Measurements from ENCODE around the gene RBM19. TPM values are rescaled to one million over a fixed set of nuclear protein-coding genes. Genes with fewer than 3 reads are reported as not detected.

The RBM19 gene
- total RNA-seq, 2 donors from 2014 or later = 46.9 to 77.8 TPM

DNA sequence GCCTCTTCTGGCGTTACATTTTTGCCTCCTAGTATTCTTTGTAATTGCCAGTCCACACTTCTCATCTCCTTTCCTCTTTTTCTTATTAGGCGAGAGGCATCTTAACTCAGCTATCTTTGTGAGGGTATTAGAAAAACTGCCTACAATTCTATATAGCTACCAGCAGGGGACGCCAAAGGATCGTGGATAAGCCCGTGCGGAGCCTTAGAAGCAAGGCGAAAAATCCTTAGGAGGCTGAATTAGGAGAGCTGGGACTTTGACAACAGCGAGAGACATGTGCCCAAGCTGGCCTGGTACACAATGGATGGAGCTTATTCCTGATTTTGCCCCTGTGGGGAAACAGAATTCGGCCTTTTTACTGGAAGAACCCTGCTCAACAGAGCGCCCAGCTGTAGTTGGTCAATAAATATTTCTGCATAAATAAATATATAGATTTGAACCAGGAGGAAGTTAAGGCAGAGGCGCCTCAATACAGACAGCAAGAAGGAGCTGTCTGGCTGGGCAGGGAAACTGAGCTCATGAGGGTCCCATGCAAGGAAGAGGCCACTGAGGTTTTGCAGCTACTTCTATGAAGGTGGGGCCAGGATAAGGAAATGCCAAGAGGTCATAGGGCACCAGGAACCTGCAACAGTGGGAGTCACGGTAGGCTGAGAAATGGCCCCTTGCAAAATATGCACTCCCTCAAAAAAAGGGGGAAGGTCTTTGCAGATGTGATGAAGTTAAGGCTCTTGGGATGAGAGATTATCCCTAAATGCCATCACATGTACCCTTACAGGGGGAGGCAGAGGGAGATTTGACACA is 14.6 kb upstream of the RBM19 start:
- Mint-ChIP-seq H3K4me3 (no peak overlapping the region), H3K4me1 (ENCODE audit: low read depth in 2 of 2) (no peaks in the 10 kb centered on the region), H3K9me3 (no peaks in the 10 kb centered on the region), H3K27me3 (peaks cover 14 to 20% of the 10 kb centered on the region in 2 donors), H3K27ac (no peak overlapping the region), H3K36me3 (no peaks in the 10 kb centered on the region)
- DNase-seq (ENCODE audit: low spot score) = no peak
- peak in 1 of 2 donors; percentile 35 for ATAC-seq

DNA sequence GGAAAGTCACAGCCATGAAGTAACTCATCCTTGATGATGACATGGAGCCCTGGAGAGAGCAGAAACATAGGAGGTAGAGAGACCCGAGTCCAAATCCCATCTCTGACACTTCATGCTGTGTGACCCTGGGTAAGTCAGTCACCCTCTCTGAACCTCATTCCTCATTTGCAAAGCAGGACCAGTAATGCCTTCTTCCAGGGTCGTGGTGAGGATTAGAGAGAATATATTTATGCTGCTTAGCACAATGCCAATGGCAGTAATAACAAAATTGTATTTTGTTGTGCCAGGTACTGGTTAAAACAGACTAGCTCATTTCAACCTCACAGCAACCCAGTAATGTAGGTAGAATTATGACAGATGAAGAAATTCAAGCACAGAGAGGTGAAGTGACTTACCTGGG is 13.9 kb upstream of the RBM19 start:
- H3K4me1 Mint-ChIP-seq (ENCODE audit: low read depth in 2 of 2) = no peaks in the 10 kb centered on the region
- H3K27me3 Mint-ChIP-seq = peaks cover 18 to 23% of the 10 kb centered on the region in 2 donors
- H3K36me3 Mint-ChIP-seq = no peaks in the 10 kb centered on the region
- H3K4me3 Mint-ChIP-seq = no peak overlapping the region
- DNase-seq (ENCODE audit: low spot score) = no peak
- no peak overlapping the region for H3K27ac Mint-ChIP-seq
- ATAC-seq = no peak
- no peaks in the 10 kb centered on the region for H3K9me3 Mint-ChIP-seq

DNA sequence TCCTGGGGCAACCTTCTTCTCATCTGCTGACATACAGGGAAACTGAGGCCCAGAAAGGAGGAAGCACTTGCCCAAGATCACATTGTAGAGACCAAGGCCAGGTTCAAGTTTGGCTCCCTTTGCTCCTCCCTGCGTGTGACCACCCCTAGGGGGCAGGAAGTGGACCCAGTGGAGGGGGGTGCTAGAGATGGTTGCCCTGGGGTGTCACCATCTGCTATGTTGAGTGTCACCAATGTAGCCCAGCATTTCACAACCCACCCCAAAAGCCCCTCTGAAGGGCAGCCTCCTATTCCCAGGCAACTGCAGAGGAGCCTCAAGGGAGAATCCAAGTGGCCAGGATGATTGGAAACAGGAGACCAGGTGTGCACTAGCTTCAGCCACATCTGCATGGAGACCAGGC is 12.0 kb upstream of the RBM19 start:
- H3K4me1 Mint-ChIP-seq (ENCODE audit: low read depth in 2 of 2) = no peaks in the 10 kb centered on the region
- H3K9me3 Mint-ChIP-seq = no peaks in the 10 kb centered on the region
- no peak overlapping the region for H3K4me3 Mint-ChIP-seq
- ATAC-seq (no peak), DNase-seq (ENCODE audit: low spot score) (no peak)
- no peaks in the 10 kb centered on the region for H3K36me3 Mint-ChIP-seq
- peaks cover 26 to 37% of the 10 kb centered on the region in 2 donors for H3K27me3 Mint-ChIP-seq
- H3K27ac Mint-ChIP-seq = no peak overlapping the region

DNA sequence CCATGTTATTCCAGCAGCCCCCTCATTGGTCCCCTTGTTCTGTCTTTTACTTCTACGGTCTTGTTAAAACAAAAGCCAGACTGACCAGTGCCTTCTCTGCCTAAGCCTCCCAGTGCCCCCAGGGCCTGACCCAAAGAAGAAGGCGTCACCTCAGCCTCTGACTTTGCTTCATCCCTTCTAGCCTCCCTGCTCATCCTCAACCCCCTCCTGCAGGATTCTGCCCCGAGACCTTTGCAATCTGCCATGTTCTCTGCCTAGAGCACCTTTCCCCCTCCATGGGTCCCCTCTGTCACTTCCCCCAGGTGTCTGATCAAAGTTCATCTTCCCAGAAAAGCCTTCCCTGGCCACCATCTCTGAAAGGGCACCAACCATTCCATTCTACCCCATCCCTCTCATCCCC is 7.9 kb upstream of the RBM19 start:
- H3K4me1 Mint-ChIP-seq (ENCODE audit: low read depth in 2 of 2) = no peaks in the 10 kb centered on the region
- DNase-seq (ENCODE audit: low spot score) (no peak), ATAC-seq (no peak)
- no peak overlapping the region for H3K27ac Mint-ChIP-seq
- H3K9me3 Mint-ChIP-seq = no peaks in the 10 kb centered on the region
- no peak overlapping the region for H3K4me3 Mint-ChIP-seq
- H3K36me3 Mint-ChIP-seq = no peaks in the 10 kb centered on the region
- H3K27me3 Mint-ChIP-seq = peaks cover 38 to 40% of the 10 kb centered on the region in 2 donors

DNA sequence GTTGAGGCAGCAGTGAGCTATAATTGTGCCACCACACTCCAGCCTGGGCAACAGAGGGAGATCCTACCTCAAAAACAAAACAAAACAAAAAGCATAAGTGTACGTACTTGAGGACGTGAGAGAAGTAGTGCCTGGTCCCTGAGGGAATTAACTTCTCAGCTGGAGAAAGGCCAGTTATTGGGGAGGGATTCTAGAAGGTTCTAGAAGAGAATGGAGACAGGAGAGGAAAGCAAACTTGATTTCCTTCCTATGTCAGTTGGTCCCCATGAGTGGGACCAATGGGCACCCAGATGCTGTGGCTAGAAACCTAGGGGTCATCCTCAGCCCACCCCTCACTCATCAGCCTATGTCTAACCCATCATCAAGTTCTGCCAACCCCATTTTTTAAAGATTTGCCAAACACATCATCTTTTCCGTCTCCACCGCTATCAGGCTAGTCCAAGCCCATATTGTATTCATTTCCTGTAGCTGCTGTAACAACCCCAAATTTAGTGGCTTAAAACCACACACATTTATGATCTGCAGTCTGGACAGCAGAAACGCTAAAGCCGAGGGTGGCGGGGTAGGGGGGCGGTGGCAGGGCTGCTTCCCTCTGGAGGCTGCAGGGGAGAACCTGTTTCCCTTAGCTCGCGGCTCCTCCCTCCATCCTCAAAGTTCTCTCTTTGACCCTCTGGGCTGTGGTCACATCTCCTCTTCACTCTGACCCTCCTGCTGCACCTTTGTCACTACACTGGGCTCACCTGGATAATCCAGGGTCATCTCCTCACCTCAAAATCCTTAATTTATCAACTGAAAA is 7.2 kb upstream of the RBM19 start:
- Mint-ChIP-seq H3K9me3 (no peaks in the 10 kb centered on the region), H3K27me3 (peaks cover 40 to 44% of the 10 kb centered on the region in 2 donors), H3K4me3 (no peak overlapping the region), H3K27ac (no peak overlapping the region), H3K36me3 (no peaks in the 10 kb centered on the region), H3K4me1 (ENCODE audit: low read depth in 2 of 2) (no peaks in the 10 kb centered on the region)
- ATAC-seq = no peak
- no peak for DNase-seq (ENCODE audit: low spot score)

DNA sequence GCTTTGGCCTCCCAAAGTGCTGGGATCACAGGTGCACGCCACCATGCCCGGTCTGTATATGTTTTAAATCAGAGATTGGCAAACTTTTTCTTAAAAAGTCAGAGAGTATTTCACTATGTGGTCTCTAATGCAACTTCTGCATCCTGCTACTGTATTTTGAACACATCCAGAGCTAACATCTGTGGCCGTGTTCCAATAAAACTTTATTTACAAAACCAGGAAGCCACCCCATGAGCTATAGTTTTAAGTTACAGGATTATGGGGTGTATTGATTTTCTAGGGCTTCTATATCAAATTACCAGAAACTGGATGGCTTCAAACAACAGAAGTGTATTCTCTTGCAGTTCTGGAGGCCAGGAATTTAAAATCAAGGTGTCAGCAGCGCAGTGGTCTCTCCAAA is 5.3 kb upstream of the RBM19 start:
- Mint-ChIP-seq H3K9me3 (no peaks in the 10 kb centered on the region), H3K4me3 (no peak overlapping the region), H3K4me1 (ENCODE audit: low read depth in 2 of 2) (peaks cover 10 to 12% of the 10 kb centered on the region in 2 donors), H3K27ac (no peak overlapping the region), H3K36me3 (no peaks in the 10 kb centered on the region), H3K27me3 (peaks cover 40 to 47% of the 10 kb centered on the region in 2 donors)
- no peak for ATAC-seq
- DNase-seq (ENCODE audit: low spot score) = no peak

DNA sequence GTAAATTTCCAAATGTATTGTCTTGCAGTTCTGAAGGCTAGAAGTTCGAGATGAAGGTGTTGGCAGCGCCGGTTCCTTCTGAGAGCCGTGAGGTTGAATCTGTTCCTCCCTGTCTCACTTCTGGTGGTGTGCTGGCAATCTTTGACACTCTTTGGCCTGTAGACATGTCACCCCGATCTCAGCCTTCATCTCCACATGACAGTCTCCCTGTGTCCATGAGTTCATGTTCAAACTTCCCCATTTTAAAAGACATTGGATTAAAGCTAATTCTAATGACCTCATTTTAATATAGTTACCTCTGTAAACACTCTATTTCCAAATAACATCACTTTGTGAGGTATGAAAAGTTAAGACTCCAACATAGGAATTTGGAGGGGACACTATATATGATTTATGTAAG is 4.1 kb upstream of the RBM19 start:
- ATAC-seq (no peak), DNase-seq (ENCODE audit: low spot score) (no peak)
- Mint-ChIP-seq H3K27me3 (peaks cover 38 to 45% of the 10 kb centered on the region in 2 donors), H3K27ac (no peak overlapping the region), H3K4me1 (ENCODE audit: low read depth in 2 of 2) (peaks cover 17 to 21% of the 10 kb centered on the region in 2 donors), H3K36me3 (peaks cover 4% of the 10 kb centered on the region), H3K4me3 (no peak overlapping the region), H3K9me3 (no peaks in the 10 kb centered on the region)

DNA sequence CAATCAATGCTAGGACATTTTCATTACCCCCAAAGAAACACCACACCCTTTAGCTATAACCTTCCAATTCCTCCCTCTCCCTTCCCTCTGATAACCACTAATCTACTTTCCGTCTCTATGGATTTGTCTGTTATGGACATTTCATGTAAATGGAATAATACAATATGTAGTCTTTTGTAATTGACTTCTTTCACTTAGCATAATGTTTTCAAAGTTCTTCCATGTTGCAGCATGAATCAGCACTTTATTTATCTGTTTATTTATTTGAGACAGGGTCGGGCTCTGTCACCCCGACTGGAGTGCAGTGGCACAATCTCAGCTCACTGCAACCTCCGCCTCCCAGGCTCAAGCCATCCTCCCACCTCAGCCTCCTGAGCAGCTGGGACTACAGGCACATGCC is 1.2 kb upstream of the RBM19 start:
- peaks cover 4% of the 10 kb centered on the region for H3K36me3 Mint-ChIP-seq
- H3K27ac Mint-ChIP-seq = peak overlapping the region; percentile 81 to 93
- H3K4me3 Mint-ChIP-seq = peak overlapping the region; percentile 98
- H3K4me1 Mint-ChIP-seq (ENCODE audit: low read depth in 2 of 2) = peaks cover 39 to 45% of the 10 kb centered on the region in 2 donors
- ATAC-seq (no peak), DNase-seq (ENCODE audit: low spot score) (no peak)
- peaks cover 9 to 25% of the 10 kb centered on the region in 2 donors for H3K27me3 Mint-ChIP-seq
- no peaks in the 10 kb centered on the region for H3K9me3 Mint-ChIP-seq

DNA sequence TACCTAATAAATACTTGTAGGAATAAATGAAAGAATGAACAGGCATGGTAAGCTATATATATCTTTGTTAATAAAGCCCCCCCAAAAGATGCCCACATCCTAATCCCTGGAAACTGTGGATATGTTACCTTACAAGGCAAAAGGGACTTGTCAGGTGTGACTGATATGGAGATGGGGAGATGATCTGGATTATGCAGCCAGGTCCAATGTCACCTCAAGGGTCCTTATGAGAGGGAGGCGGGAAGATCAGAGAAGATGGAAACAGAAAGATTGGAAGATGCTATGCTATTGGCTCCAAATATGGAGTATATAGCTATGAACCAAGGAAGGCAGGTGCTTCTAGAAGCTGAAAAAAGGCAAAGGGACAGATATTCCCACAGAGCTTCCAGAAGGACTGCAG is 3.4 kb downstream of the RBM19 start:
- peaks cover 50 to 55% of the 10 kb centered on the region in 2 donors for H3K4me1 Mint-ChIP-seq (ENCODE audit: low read depth in 2 of 2)
- H3K36me3 Mint-ChIP-seq = peaks cover 4% of the 10 kb centered on the region
- ATAC-seq (no peak), DNase-seq (ENCODE audit: low spot score) (no peak)
- H3K27ac Mint-ChIP-seq = peak overlapping the region; percentile 84 to 93
- peak overlapping the region; percentile 64 for H3K4me3 Mint-ChIP-seq
- H3K9me3 Mint-ChIP-seq = no peaks in the 10 kb centered on the region
- H3K27me3 Mint-ChIP-seq = no peaks in the 10 kb centered on the region

DNA sequence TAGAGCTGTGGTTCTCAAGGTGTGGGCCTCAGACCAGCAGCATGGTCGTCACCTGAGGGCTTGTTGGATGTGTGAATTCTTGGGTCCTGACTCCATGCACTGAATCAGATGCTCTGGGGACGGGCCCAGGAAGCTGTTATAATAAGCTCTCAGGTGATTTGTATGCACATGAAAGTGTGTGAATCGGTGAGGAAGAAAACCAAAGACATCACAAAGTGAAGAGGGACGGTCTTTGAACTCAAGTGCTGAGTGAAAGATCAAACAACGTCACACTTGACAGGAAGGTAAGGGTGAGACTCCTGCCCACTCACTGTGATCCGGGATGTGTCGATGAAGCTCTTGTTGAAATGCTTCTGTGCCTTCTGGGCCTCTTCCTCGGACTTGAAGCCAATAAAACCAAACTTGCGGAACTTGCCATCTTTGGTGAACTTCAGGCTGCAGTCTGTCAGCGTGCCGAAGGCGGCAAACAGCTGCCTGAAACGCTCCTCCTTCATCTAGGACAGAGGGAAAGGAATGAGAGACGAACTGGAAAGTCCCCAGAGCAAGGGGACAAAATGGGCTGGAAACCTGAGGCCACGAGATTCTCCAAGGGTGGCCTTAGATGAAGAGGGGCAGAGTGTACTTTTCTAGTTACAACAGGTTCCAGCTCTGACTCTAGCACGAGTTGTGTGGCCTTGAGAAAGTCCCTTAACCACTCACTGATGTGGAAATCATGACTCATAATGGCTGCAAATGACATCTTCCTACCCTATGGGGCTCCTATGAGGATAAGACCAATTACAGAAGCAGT is 4.0 kb downstream of the RBM19 start:
- Mint-ChIP-seq H3K4me1 (ENCODE audit: low read depth in 2 of 2) (peaks cover 46 to 50% of the 10 kb centered on the region in 2 donors), H3K9me3 (no peaks in the 10 kb centered on the region), H3K27ac (peak overlapping the region; percentile 84 to 93), H3K27me3 (no peaks in the 10 kb centered on the region), H3K4me3 (peak overlapping the region; percentile 64), H3K36me3 (peaks cover 4% of the 10 kb centered on the region)
- DNase-seq (ENCODE audit: low spot score) (peak; percentile 66), ATAC-seq (peak; percentile 61 to 68)

DNA sequence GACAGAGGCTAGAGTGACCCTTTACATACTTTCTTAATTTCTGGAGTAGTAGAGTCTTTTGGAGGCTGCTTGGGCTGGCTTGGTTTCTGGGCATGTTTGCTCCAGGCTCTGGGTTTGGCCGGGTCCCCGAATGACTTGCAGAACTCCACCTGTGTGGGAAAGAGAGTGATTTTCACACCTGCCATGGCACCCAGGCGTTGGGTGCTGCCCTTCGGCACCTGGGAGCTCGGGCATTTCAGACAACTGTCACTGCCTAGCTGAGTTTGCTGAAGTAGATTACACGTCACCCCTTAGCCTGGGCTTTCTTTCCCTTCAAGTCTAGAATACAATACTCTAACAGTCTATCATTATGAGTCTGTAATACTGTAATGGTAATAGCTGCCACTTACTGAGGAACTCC is 6.1 kb downstream of the RBM19 start:
- no peaks in the 10 kb centered on the region for H3K27me3 Mint-ChIP-seq
- no peaks in the 10 kb centered on the region for H3K9me3 Mint-ChIP-seq
- ATAC-seq = no peak
- H3K4me1 Mint-ChIP-seq (ENCODE audit: low read depth in 2 of 2) = peaks cover 31% of the 10 kb centered on the region in 2 donors
- H3K4me3 Mint-ChIP-seq = no peak overlapping the region
- peaks cover 7% of the 10 kb centered on the region for H3K36me3 Mint-ChIP-seq
- DNase-seq (ENCODE audit: low spot score) = no peak
- peak overlapping the region in 1 of 2 donors; percentile 21 for H3K27ac Mint-ChIP-seq

DNA sequence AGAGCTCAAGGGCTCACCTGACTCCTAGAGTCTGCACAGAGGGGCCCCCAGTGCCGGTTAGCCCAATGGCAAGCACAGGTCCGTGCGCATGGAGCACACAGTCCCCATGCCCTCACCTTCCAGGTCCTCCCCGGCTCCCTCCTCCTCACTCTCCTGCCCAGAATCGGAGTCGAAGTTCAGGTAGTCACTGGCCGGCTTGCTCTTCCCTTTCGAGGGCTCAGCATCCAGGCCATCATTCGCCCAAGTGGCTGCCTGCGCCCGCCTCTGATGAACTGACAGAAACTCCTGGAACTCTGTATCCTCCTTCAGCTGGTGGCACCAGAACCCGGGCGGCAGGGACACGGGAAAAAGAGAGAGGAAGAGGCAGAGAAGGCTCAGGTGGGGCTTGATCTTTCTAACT is 7.0 kb downstream of the RBM19 start:
- Mint-ChIP-seq H3K27me3 (no peaks in the 10 kb centered on the region), H3K27ac (peak overlapping the region in 1 of 2 donors; percentile 6), H3K36me3 (peaks cover 7% of the 10 kb centered on the region), H3K9me3 (no peaks in the 10 kb centered on the region), H3K4me3 (no peak overlapping the region), H3K4me1 (ENCODE audit: low read depth in 2 of 2) (peaks cover 22 to 23% of the 10 kb centered on the region in 2 donors)
- DNase-seq (ENCODE audit: low spot score) (peak; percentile 45), ATAC-seq (no peak)

DNA sequence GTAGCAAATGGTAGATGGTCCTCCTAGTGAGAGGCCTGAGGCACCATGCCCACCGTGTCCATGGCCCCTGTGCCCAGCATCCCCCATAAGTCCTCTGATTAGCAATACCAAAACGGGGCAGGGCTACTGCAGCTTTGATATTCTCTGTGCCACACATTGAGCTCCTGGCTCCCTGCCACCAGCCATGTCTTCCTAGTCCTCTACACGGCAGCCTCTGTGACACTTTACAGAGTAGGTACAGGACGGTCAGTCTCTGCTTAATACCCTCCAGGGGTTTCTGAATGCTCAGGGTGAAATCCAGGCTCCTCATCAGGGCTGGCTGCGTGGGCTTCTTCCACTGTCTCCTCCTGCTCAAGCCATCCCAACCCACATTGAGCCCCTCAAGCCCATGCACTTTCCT is 8.0 kb downstream of the RBM19 start:
- Mint-ChIP-seq H3K27ac (peak overlapping the region in 1 of 2 donors; percentile 6), H3K36me3 (peaks cover 11% of the 10 kb centered on the region), H3K27me3 (no peaks in the 10 kb centered on the region), H3K4me1 (ENCODE audit: low read depth in 2 of 2) (peaks cover 16 to 17% of the 10 kb centered on the region in 2 donors), H3K4me3 (no peak overlapping the region), H3K9me3 (no peaks in the 10 kb centered on the region)
- no peak for ATAC-seq
- no peak for DNase-seq (ENCODE audit: low spot score)
